Measurements from ENCODE around the gene C1orf105.
"Not testable (repeated sequence)": the region's sequence is repeated elsewhere in the genome, so short reads cannot be mapped to it uniquely, and the experiment has no call there.

C1orf105 gene

GRCh38 chr1:172420385-172420784 lies at the start of gene C1orf105:
C1orf105 (plus strand) TSS chr1:172420685; CDS start chr1:172420886, 201 bp downstream.
- DNase-seq (ENCODE audit: low read depth), result no peak

GRCh38 chr1:172371646-172372045 lies 48.8 kb upstream of the C1orf105 start:
- DNase-seq (ENCODE audit: low read depth), result not testable (repeated sequence)

- DNase-seq (ENCODE audit: low read depth), result no peak
These were observed 46.6 kb upstream of the C1orf105 start for GRCh38 chr1:172373864-172374263.

GRCh38 chr1:172375211-172375631 lies 45.3 kb upstream of the C1orf105 start:
- DNase-seq (ENCODE audit: low read depth), result no peak

GRCh38 chr1:172376431-172376830 lies 44.1 kb upstream of the C1orf105 start:
- no peak for DNase-seq (ENCODE audit: low read depth)

- DNase-seq (ENCODE audit: low read depth), result no peak
These were observed 42.9 kb upstream of the C1orf105 start for GRCh38 chr1:172377565-172377964.

GRCh38 chr1:172378109-172378760 lies 42.2 kb upstream of the C1orf105 start:
- DNase-seq (ENCODE audit: low read depth), result no peak

GRCh38 chr1:172380441-172381244 lies 39.8 kb upstream of the C1orf105 start:
- no peak for DNase-seq (ENCODE audit: low read depth)

- DNase-seq (ENCODE audit: low read depth), result no peak
These were observed 38.5 kb upstream of the C1orf105 start for GRCh38 chr1:172381946-172382345.

GRCh38 chr1:172382406-172382805 lies 38.1 kb upstream of the C1orf105 start:
- no peak for DNase-seq (ENCODE audit: low read depth)

GRCh38 chr1:172382990-172383389 lies 37.5 kb upstream of the C1orf105 start:
- DNase-seq (ENCODE audit: low read depth), result no peak

GRCh38 chr1:172383536-172383935 lies 36.9 kb upstream of the C1orf105 start:
- peak; percentile 27 for DNase-seq (ENCODE audit: low read depth)

- DNase-seq (ENCODE audit: low read depth), result no peak
These were observed 35.8 kb upstream of the C1orf105 start for GRCh38 chr1:172384656-172385055.

GRCh38 chr1:172386046-172386445 lies 34.4 kb upstream of the C1orf105 start:
- DNase-seq (ENCODE audit: low read depth), result no peak

GRCh38 chr1:172388490-172388889 lies 32.0 kb upstream of the C1orf105 start:
- DNase-seq (ENCODE audit: low read depth), result no peak

- no peak for DNase-seq (ENCODE audit: low read depth)
These were observed 30.2 kb upstream of the C1orf105 start for GRCh38 chr1:172390301-172390682.

GRCh38 chr1:172390683-172391551 lies 29.6 kb upstream of the C1orf105 start:
- no peak for DNase-seq (ENCODE audit: low read depth)

- DNase-seq (ENCODE audit: low read depth), result no peak
These were observed 28.5 kb upstream of the C1orf105 start for GRCh38 chr1:172391976-172392375.

- no peak for DNase-seq (ENCODE audit: low read depth)
These were observed 27.1 kb upstream of the C1orf105 start for GRCh38 chr1:172393354-172393753.

GRCh38 chr1:172394141-172394751 lies 26.2 kb upstream of the C1orf105 start:
- DNase-seq (ENCODE audit: low read depth), result no peak

- DNase-seq (ENCODE audit: low read depth), result no peak
These were observed 25.7 kb upstream of the C1orf105 start for GRCh38 chr1:172394811-172395210.

GRCh38 chr1:172395576-172395975 lies 24.9 kb upstream of the C1orf105 start:
- DNase-seq (ENCODE audit: low read depth), result no peak
